Cardiac septum (tissue), 1 donor: Measurements from ENCODE around the gene PLXNA4. TPM values are rescaled to one million over a fixed set of nuclear protein-coding genes. Genes with fewer than 3 reads are reported as not detected.
A peak's percentile ranks its signal among the peaks of the same experiment; 100 is the strongest.

Experiments used
- DNase-seq: peaks from one replicate; pipeline ENCODE4 v3.0.0-alpha.2; 2020; ENCODE audit warnings: low spot score
- intact Hi-C: fragments of 100-400 bp; cut with DNase I; formaldehyde crosslinking; loops from one replicate; pipeline ENCODE4 v1.14.0; 2022
- long read RNA-seq: library from polyadenylated mRNA; unstranded; transcript quantifications from one replicate; pipeline ENCODE4 v2.0.0, GENCODE V29; 2021
- total RNA-seq: library from RNA; stranded (reverse); fragmentation: NEBNext Ultra II Directional; extraction: Animal tissue kit (Norgen Biotek cat#: 25700); gene quantifications from one replicate; pipeline ENCODE4 v1.2.1, GENCODE V29; 2021
- donor health status: DM: no; HTN: no; CAD: no.

PLXNA4 gene, protein sequence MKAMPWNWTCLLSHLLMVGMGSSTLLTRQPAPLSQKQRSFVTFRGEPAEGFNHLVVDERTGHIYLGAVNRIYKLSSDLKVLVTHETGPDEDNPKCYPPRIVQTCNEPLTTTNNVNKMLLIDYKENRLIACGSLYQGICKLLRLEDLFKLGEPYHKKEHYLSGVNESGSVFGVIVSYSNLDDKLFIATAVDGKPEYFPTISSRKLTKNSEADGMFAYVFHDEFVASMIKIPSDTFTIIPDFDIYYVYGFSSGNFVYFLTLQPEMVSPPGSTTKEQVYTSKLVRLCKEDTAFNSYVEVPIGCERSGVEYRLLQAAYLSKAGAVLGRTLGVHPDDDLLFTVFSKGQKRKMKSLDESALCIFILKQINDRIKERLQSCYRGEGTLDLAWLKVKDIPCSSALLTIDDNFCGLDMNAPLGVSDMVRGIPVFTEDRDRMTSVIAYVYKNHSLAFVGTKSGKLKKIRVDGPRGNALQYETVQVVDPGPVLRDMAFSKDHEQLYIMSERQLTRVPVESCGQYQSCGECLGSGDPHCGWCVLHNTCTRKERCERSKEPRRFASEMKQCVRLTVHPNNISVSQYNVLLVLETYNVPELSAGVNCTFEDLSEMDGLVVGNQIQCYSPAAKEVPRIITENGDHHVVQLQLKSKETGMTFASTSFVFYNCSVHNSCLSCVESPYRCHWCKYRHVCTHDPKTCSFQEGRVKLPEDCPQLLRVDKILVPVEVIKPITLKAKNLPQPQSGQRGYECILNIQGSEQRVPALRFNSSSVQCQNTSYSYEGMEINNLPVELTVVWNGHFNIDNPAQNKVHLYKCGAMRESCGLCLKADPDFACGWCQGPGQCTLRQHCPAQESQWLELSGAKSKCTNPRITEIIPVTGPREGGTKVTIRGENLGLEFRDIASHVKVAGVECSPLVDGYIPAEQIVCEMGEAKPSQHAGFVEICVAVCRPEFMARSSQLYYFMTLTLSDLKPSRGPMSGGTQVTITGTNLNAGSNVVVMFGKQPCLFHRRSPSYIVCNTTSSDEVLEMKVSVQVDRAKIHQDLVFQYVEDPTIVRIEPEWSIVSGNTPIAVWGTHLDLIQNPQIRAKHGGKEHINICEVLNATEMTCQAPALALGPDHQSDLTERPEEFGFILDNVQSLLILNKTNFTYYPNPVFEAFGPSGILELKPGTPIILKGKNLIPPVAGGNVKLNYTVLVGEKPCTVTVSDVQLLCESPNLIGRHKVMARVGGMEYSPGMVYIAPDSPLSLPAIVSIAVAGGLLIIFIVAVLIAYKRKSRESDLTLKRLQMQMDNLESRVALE (N-terminal part only)
- 12.8 TPM for total RNA-seq
- long read RNA-seq, partial matches to known transcripts, result 12 of 33 reads
- long read RNA-seq, other reads (novel, unspliced or antisense), result 21 of 33 reads

GRCh38 chr7:132575982-132576720, at the start of gene PLXNA4:
Gene PLXNA4, minus strand, starts transcription at chr7:132576470. Its CDS starts 67,777 bp downstream, at chr7:132508693.
- DNase-seq, result no peak
- intact Hi-C loops, result loop anchor here (5.0 kb wide), 3 partner anchors 184 to 629 kb away; no protein-coding TSS in a partner anchor

GRCh38 chr7:132625651-132626050, 49.4 kb upstream of the PLXNA4 start:
- intact Hi-C loops, result no loop called here
- DNase-seq, result no peak

- DNase-seq, result no peak
- intact Hi-C loops, result no loop called here
Measured at GRCh38 chr7:132622081-132622480, 45.8 kb upstream of the PLXNA4 start.

DNA sequence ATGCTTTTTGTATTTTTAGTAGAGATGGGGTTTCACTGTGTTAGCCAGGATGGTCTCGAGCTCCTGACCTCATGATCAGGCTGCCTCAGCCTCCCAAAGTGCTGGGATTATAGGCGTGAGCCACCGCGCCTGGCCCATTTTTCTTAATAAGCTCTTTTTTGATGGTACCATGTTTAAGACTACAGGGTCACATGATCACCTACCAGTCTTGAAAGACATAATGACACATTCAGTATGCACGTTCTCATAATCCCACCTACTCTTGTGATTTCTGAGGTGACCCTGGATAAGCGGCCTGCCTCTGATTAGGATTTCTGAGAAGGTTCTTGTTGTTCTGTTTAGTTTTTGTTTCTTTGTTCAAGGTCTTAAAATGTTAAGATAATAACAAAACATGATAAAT, 43.7 kb upstream of the PLXNA4 start:
- no peak for DNase-seq
- intact Hi-C loops, result no loop called here

DNA sequence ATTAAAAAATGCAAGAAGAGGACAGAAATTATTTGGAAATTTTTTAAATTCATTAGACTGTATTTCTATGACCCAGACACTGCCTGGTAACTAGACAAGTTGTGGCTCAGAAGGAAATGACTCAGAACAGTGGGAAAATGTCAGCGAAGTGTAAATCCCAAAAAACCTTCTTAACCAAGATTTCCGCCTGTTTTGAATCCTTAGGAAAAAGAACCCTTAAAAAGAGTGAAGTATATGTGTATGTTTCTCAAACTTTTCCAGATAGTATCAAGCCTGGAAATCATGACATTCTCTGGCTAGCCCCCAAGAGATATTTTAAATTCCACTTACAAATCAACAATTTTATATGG, 42.7 kb upstream of the PLXNA4 start:
- no peak for DNase-seq
- intact Hi-C loops, result no loop called here

GRCh38 chr7:132618271-132618955, 42.1 kb upstream of the PLXNA4 start:
- intact Hi-C loops, result no loop called here
- DNase-seq, result no peak

GRCh38 chr7:132614428-132615318, 38.4 kb upstream of the PLXNA4 start:
- intact Hi-C loops, result no loop called here
- peak; percentile 81 for DNase-seq

GRCh38 chr7:132613737-132614136, 37.5 kb upstream of the PLXNA4 start:
- DNase-seq, result no peak
- intact Hi-C loops, result no loop called here

DNA sequence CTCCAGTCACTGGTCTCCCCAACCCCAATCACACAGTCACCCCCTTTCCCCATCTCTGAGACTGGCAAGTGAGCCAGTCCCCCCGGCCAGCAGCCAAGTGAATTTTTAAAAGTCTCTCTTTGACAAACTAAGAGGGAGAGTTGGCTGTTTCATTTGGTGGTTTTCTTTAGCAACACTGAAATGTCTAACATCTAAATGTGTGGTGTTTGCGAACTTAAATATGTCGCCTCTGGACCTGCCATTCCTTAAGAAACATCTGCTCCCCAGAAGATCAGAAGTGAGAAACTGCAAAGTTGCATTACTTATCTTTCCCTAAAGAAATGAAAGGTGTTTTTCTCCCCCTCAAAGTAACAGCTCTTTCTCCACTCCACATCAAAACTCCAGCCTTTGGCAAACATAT, 34.7 kb upstream of the PLXNA4 start:
- DNase-seq, result no peak
- intact Hi-C loops, result no loop called here

DNA sequence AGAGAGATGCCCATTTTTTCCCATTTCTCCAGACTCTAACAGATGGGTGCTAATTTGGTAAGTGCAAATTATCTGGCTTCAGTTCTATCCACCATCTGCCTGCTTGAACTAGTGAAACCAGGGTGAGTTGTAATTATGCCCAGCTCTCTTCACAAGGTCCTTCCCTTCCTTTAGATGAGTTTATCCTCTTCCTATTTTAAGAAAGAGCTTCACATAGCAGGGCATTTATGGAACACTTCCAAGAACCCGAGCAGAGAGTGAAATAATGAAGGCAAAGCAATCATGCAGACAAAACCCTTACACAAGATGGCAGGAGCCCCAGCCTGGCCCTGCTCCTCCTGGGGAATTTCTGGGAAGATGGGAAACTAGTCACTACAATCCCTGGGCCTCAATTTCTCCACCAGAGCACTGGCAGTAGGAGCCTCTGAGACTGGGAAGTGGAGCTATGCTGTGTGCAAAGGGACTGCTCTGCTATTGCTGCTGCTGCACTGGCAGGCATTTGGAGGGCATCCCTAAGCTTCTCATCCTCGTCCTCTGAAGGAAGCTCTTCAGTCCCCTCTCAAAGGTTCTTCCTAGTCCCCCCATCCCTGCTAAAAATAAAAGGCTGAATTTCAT, 33.7 kb upstream of the PLXNA4 start:
- DNase-seq, result no peak
- intact Hi-C loops, result no loop called here

GRCh38 chr7:132609222-132609621, 33.0 kb upstream of the PLXNA4 start:
- no peak for DNase-seq
- intact Hi-C loops, result no loop called here

DNA sequence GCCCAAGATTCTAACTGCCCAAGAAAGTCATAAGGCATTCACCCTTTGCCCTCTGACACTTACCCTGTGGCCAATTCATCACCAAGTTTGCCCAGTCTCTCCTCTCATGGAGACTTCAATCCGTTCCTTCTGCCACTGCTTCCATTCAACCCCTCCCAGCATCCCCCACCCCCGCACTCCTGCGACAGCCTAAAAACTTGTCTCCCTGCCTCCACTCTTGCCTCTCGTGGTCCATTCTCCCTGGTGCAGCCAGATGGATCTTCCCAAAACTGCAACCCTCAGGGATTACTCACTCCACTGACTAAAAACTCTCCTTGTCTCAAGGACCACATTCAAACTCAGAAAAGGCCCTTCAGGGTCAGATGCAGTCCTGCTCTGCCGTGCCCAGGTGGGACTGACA, 32.3 kb upstream of the PLXNA4 start:
- DNase-seq, result no peak
- intact Hi-C loops, result no loop called here

GRCh38 chr7:132607656-132608055, 31.4 kb upstream of the PLXNA4 start:
- DNase-seq, result no peak
- intact Hi-C loops, result no loop called here

DNA sequence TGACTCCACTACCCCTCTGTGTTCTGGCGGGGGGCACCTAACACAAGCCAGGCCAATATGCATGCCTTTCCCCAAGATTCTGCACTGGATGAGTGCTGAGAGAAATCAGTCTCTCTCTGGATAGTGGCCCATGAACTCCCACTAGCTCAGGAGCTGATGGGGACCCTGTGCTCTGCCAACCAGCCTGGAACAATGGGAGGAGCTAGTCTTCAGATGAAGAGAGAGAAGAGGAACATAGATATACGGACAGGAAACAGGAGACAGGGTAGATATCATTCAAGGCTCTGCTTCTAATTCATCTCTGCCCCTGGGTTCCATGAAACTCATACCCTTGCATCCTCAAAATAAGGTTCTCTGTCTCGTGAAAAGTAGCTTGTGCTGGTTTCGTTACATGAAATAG, 27.9 kb upstream of the PLXNA4 start:
- intact Hi-C loops, result no loop called here
- DNase-seq, result no peak

GRCh38 chr7:132603220-132603833, 27.1 kb upstream of the PLXNA4 start:
- DNase-seq, result no peak
- intact Hi-C loops, result no loop called here

- intact Hi-C loops, result no loop called here
- no peak for DNase-seq
Measured at GRCh38 chr7:132601783-132602182, 25.5 kb upstream of the PLXNA4 start.

GRCh38 chr7:132596588-132596987, 20.3 kb upstream of the PLXNA4 start:
- intact Hi-C loops, result no loop called here
- DNase-seq, result no peak
